SU-DHL-6 (cell line): ENCODE data around the gene MEIS1.

ENCODE experiments used
- EZH2phosphoT487 ChIP-seq: fragments of 200-600 bp; sonication (generic), shearing (Covaris generic); conservative IDR thresholded peaks from 2 replicates; pipeline ENCODE4 v1.6.1; 2018; ENCODE audit warnings: mild to moderate bottlenecking, antibody characterized with exemption, low read length, moderate library complexity, mixed read lengths
- TF ChIP-seq, protein P1 (sequence below): fragments of 200-600 bp; sonication (generic); IDR thresholded peaks from one replicate; pipeline ENCODE4 v1.5.1; 2017; ENCODE audit warnings: antibody characterized with exemption, mild to moderate bottlenecking, low read length, moderate library complexity; ENCODE audit not compliant: insufficient read depth, poor library complexity, severe bottlenecking

DNA sequence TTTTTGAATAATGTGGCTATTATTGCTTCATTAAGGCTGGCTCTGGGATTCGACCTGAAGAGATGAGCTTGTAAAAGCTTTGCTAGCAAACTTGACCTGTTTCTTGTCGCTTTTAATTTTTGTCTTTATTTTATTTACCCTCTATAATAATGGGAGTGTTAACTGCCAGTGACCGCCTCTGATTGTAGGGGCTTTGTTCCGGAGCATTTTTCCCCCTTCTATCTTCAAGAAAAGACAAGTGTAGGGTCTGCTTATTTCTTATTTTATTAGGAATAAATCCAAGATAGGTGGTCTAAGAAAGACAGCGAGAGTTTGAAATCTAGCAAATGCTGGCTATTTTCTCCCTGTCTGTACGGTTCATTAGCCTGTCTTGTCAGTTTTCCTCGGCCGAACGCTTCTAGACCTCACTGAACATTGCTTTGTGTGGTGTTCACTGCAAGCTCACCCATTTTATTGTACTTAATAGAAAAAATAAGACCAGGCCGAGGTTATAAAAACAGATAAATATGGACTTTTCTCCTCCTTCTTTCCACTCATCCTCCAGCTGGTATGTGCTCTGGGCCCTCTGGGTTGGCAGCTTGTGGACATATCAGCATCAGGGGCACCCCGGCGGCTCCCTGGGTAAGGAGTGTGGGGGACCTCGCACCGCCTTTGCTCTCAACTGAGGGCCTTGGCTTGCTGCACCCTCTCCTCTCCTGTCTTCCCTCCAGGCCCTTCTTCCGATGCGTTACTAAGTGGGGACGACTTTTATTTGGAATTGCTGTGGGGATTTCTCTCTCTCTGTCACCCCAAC lies 8.5 kb downstream of the MEIS1 start:
- TF ChIP-seq, protein P1, sequence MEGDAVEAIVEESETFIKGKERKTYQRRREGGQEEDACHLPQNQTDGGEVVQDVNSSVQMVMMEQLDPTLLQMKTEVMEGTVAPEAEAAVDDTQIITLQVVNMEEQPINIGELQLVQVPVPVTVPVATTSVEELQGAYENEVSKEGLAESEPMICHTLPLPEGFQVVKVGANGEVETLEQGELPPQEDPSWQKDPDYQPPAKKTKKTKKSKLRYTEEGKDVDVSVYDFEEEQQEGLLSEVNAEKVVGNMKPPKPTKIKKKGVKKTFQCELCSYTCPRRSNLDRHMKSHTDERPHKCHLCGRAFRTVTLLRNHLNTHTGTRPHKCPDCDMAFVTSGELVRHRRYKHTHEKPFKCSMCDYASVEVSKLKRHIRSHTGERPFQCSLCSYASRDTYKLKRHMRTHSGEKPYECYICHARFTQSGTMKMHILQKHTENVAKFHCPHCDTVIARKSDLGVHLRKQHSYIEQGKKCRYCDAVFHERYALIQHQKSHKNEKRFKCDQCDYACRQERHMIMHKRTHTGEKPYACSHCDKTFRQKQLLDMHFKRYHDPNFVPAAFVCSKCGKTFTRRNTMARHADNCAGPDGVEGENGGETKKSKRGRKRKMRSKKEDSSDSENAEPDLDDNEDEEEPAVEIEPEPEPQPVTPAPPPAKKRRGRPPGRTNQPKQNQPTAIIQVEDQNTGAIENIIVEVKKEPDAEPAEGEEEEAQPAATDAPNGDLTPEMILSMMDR, result no peak
- no peak for TF ChIP-seq EZH2phosphoT487
